NCI-H345 treated with DMSO at 0.1 percent for 48 hours (cell line): ENCODE results near the gene TXNDC5.
"Not testable (repeated sequence)": the region's sequence is repeated elsewhere in the genome, so short reads cannot be mapped to it uniquely, and the experiment has no call there.

Experiments used
- DNase-seq: peaks from one replicate; lab custom pipeline; 2025; ENCODE audit not compliant: unreplicated experiment; lab: John Stamatoyannopoulos, UW

Gene TXNDC5

DNA sequence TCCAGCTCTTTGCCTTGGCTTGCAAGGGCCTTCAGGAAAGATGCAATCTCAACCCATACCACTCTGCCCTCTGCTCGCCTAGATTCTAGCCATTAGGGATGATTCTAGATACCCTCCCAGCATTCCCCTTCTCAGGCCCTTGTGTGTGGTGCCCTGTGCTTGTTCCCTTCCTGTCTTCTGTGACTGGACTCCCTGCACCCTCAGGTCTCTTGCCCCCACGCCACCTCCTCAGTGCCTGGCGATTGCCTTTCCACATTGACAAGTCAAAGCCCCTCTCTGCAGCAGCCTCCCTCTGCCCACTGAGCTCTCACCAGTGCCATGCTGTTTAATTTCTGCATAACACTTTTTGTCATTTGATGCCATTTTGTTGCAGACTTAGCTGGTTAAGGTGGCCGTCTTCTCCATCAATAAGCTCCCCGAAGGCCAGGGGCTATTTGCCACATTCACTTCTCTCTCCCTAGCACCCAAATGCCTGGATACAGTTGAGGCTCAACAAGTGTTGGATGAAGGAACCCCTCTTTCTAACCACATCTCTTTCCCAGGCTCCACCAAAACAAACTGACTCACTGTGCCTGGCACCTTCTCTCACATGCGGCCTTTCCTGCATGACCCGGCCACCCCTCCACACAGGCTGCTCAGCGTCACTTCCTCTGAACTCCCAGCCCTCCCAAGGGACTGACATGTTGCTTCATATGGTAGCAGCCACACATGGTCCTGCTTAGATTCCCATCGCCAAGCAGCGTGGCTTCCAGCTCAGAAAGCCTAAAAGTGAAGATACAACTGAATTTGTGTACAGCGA lies 4.6 kb upstream of the TXNDC5 start:
- DNase-seq = no peak

DNA sequence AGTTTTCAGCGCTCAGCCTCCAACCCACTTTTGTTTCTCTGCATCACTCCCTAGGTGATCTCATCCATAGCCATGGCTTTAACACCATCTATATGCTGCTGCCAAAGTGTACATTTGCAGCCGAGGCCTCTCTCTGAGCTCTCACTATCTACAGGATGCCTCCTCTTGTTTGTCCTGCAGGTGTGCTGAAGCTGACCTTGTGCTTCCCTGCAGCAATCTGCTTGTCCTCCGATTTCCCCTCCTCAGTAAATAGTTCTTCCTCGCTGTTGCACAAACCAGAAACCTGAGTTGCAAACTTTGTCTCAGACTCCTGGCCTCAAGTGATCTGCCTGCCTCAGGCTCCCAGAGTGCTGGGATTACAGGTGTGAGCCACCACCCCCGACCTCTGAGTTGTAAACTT lies 3.7 kb upstream of the TXNDC5 start:
- no peak for DNase-seq

DNA sequence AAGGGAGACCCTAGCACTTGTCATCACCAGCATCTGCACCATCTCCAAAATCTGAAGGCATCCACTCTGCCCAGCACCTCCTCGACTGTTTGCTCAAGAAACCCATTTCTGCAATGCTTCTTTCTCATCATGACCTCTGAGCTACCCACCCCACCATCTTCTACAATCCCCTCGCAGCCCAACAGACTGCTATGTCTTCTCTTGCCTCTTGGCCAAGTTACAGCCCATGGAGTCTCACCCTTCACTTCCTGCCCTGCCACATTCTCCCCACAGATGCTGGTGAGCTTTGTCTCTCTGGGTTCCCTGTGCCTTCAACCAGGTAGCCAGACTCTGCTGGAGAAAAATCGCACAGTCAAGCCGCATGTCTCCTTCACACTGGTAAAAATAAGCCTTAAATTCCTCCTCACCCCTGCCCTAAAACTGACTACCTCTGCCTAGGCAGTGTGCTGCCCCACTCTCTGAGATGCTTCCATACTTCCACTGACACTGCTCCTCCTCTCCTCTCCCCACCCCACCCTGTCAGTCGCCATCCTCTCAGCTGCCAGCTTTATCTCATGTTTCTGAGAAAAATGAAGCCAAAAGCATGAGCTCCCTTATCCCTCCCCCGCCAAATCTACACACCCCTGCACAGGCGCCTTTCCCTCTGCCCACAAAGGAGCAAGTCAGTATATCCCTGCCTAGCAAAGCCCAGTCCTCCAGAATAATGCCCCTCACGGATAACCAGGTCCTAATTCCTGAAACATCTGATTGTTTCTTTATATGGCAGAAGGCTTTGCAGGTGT lies 2.3 kb upstream of the TXNDC5 start:
- no peak for DNase-seq

DNA sequence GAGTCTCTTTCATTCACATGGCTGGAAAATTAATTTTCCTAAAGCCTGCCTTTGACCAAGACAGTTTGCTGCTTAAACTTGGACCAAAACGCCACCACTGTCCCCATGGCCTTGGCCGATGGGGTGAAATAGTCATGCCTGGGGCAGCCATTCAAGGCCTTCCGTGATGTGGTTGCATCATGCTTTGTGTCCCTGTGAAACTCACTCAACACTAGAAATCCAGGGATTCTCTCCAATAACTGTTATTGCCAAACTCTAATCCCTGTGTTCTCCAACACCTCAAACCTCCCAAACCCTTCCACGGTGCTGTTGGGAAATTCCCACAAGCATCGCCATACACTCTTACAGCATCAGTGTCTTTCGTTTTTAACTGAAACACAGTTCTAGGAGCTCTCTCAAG lies 1.4 kb upstream of the TXNDC5 start:
- DNase-seq = no peak

DNA sequence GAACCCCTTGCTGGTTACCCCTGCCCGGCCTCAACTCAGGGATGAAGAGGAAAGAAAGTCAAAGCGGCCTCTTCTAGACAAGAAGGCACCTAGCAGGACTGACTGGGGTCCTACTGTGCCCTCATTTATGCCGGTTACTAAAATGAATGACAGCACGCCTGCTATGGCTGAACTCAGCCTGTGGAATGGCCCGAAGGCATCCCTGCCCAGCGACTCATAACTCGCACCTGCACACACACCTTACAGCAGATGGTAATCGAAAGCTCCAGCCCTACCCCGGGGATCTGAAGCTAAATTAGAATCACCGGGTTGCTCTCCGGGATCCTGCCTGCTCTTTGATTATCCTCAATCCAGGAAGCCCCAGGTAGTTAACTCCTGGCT lies 747 bp upstream of the TXNDC5 start:
- DNase-seq = peak; percentile 31

DNA sequence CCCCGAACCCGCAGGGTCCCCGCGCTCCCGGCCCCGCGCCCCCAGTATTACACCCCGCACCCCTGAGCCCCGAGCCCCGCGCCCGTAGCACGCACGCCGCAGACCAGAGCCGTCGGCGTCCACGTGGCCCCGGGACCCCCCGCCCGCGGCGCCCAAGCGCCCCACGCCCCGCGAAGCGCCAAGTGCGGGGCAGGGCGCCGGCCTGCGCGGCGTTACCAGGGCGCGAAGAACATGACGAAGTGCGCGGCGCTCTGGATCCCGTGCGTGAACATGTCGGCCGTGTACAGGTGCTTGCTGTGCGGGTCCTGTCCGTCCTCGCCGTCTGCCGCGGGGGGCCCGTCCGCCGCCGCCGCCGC lies 312 bp downstream of the TXNDC5 start:
- no peak for DNase-seq

DNA sequence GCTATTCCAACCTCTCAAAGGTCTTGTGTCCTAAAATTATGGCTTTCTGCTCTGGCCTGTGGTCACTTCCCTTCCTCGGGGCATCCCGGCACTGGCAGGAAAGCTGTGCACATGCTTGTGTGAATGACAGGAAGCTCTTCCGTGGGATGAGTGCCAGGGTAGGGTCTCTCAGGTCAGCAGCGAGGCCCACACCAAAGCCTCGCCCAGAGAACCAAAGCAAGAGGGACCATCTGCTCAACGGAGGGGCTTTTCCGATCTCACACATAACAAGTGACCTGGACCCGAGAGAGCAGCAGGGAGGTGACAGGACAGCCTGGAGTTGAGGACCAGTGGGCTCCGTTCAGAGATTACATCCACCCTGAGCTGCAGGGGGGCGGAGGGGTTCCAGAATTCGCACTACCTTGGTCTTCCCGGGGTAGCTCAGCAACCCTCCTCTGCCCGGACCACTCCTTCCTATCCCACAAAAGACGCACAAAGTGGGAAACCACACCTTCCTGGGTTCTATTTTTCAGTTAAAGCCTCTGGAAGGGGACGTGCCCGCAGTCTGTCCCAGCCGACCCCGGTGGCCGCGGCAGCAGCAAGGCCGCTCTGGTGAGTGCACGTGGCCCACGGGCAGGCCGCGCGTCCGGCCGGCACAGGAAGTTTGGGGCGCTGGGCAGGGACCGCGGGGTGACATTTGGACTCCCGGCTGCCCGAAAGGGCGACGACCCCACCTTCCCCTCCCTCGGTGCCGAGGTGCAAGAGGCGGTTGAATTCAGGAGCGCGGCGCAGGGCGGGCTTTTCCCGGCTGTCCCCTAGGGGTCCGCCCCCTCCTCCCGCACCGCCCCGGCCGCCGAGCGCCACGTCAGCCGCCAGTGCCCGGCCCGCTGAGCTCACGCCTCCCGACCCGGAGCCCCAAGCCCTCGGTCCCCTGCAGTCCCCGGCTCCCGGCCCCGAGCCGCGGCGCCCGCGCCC lies 988 bp downstream of the TXNDC5 start:
- DNase-seq = no peak

DNA sequence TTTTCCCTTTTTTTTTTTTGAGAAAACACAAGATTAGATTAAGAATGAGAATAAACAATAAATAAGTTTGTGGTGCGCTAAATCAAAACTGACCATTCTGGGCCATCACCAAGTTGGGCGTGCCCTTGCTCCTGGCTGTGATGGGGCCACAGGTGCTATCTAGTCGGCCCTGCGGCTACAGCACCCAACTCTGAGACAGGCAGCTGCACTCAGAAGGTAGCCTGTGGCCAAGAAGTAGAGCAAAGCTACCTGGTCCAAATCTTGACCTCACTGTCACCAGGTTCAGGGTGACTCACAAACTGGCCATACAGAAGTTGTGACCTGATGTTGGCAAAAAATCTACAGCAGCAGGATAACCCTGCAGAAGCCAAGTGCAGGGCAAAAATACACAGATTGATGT lies 3.4 kb downstream of the TXNDC5 start:
- DNase-seq = no peak

DNA sequence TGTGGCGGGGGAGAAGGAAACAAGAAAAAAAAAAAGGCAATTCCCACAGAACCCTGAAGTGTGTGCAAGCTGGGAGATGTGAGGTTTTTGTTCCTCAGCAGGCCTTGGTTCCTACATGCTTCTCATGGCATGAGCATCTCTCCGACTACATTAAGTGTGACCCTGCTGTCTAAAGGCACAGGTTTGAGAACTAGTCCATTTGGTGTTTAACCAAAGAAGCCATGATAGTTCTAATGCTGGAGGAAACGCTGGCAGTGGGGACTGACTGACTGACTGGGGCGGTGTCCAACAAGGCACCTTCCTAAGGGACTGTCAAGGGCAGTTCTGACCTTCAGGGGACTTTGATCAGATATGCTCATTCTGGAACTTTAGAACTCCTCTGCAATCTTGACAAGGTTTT lies 3.8 kb downstream of the TXNDC5 start:
- DNase-seq = no peak

DNA sequence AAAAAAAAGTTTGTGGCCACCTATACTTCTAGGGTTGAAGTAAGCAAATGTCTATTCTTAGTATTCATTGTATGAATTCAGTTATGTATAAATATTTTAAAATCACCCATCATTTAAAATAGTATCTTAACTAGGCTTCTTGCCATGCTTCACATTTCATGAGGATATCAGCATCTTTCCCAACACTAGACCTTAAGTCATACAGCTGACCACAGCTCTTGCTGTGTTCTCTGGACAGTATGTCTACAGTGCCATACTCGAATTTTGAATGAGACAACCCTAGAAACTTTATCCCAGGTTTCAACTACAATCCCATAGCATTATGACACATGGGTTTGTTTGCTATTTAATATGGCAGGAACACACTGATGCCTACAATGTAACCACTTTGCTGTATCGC lies 5.2 kb downstream of the TXNDC5 start:
- DNase-seq = no peak

DNA sequence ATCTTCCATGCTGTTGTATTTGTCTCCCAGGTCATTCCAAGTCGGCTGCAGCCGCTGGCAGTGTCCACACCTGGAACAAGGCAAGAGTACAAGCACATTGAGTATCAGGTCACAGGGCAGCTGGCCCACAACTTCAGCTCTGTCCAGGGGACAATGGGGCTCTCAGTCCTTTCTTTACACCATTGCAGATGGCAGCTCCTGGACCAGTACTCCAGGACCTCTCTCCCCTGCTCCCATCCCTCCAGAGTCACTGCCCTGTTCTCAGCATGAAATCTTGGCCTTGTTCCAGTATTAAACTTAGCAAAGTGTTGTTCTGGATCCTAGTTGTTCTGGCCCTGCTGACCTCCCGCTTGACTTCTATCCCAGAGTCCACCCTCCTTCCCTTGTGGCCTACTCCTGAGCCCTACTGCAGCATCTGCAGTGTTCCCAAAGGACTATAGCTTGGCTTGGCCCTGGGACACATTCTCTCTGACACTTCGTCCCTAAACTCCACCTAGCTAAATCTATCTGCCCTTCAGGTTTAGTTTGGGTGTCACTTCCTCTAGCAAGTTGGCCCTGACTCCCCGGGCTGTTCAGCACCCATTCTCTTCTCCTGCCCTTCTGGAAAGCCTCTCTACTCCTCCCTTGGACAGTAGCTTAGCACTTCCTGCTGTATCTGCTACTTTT lies 5.8 kb downstream of the TXNDC5 start:
- no peak for DNase-seq

DNA sequence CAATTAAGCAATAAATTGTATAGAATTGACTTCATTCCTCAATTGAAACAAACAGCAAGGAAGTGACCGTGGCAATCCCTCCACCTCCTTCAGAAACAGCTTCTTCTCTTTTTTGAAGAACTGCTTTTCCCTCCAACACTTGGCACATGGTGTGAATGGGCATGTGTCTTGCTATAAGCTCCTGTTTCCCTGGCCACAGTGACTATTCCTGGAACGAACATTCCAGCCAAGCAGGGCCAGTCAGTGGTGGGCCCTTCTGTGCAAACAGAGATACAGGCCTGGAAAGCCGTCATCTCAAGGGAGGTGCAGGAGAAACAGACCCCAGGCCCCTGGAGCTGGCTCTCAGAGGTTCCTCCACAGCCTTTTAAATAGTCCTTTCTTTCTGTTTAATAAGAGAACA lies 6.9 kb downstream of the TXNDC5 start:
- DNase-seq = no peak

DNA sequence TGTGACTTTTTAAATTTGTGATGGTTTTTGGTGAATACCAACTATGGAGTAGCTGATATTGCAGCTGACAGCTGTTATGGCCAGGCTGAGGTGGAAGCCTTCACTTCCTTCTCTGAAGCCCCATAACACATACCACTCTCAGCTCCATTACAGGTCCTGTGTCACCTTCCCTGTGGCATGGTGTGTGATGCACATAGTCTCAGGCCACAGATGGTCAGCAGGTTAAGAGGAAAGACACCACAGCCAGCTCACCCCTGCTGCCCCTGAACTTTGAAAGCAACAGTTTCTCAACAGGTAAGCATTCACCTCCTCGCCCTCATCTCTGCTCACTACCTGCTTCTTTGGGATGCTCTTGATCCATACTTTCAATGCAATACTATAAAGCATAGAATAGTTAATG lies 7.7 kb downstream of the TXNDC5 start:
- no peak for DNase-seq

DNA sequence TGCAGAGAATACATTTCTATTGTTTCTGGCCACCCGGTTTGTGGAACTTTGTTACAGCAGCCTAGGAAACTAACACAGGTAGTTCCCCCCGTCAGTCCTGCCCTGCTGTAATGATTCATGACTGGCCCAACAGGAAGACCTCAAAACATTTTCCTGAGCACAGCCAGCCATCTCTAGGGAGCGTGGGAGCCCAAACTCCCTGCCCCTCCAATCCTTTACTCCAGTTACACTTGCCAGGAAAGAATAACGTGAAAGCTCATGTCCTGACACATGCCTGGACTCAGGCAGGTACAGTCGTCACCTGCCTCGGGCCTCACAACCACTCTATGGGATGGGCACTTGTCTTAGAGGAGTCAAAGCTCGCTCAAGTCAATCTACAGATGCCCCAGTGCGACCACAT lies 8.4 kb downstream of the TXNDC5 start:
- DNase-seq = no peak

DNA sequence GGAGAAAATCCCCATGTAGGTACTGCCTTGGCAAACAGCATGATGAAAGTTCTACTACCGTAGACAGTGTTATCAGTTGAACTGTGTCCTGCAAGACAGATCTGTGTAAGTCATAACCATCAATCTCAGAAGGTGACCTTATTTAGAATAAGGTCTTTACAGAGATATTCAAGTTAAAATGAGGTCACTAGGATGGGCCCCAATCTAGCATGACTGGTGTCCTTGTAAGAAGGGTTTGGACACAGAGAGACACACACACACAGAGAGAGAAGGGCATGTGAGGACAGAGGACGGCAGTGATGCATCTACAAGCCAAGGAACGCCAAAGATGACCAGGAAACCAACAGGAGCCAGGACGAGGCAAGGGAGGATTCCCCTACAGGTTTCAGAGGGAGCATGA lies 8.8 kb downstream of the TXNDC5 start:
- DNase-seq = no peak

DNA sequence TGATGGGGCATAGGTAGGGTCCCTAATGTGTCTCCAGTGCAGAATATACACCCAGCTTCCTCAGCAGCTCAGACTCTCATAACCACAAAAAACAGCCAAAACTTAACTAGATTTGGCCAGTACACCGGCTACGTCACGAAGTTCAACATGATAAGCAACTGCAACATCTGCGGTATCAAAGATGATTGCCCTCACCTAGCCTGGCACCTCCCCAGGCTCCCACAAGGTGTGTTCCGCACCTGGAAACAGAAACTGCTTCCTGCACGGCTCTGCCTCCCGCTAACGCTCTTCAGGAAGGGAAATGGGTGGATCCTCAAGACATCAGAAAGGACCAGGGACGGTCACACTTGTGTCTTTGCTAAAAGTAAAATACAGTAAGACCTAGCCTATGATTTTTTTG lies 9.5 kb downstream of the TXNDC5 start:
- no peak for DNase-seq

DNA sequence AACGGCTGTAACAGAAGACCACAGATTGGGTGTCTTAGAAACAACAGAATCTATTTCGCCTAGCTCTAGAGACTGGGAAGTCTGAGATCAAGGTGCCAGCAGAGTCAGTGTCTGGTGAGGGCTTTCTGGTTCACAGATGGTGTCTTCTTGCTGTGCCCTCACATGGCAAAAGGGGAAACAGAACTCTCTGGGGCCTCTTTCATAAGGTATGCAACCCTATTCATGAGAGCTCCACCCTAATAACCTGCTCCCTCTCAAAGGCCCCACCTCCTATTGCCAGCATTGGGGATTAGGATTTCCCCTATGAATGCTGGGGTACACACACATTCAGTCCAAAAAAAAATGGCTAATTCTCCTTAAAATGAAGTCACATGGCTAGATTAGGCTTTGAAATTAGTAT lies 10.0 kb downstream of the TXNDC5 start:
- DNase-seq = no peak

DNA sequence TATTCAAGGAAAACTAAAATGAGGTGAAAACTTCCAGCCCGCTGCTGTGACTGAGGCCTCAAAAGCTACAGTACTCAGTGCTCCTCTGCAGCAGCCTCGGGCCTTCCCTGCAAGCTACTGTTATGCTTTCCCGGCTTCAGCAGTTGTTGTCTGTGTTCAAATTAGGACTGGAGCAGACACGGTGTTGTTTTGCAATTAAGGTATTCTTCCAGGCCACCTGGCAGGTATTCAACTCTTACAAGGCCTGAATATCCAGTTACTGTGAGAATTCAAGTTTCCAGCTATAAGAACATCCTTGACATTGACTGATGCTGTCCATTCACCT lies 10.7 kb downstream of the TXNDC5 start:
- DNase-seq = no peak

DNA sequence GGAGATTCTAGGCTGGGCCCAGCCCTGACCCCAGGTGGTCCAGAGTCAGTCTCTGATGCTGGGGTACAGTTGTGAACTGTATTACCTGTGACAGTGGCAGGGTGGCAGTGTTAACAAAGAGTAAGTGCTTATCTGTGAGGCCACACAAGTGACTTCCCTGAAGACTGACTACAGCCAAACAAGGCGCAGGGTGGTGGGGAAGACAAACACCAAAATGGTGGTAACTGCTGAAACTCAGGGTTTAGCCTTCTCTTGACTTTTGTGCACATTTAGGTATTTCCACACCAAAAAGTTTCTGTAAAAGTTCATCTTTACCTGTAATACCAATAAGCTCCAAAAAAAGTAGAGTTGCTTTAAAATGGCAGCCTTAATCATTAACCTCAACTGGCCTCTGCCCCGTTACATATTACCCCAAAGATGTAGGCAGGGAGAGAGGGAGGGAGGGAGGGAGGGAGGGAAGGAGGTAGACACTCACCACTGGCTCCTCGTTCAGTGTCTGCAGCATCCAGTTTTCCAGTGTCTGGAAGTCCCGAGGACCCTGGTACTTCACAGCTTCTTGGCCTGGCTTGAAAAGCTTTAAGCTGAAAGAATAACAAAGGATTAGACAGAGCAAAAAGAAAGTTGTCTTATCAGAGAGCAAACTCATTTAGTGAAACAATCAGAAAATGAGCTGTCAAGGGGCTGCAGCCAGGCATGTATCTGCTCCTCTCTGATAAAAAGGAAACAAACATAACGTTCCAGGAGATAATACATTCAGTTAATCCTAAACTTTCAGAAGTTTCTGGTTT lies 11.3 kb downstream of the TXNDC5 start:
- DNase-seq = no peak

DNA sequence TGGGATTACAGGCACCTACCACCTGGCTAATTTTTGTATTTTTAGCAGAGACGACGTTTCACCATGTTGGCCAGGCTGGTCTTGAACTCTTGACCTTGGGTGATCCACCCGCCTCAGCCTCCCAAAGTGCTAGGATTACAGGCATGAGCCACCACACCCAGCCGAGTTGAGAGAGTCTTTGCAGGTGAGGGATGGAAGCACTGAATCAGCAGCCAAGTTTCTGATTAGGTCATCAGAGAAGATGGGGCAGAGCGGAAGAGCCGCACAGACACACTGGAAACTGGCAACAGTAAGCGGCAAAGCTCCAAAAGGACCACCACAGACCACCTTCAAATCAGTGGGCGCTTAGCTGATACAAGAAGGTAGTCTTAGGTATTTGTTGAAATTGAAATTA lies 12.4 kb downstream of the TXNDC5 start:
- DNase-seq = not testable (repeated sequence)
